Osteocyte (in vitro differentiated cells): Measurements from ENCODE around the gene SCLT1. TPM values are rescaled to one million over a fixed set of nuclear protein-coding genes. Genes with fewer than 3 reads are reported as not detected.

Experiments
- DNase-seq: peaks from one replicate; pipeline ENCODE4 v3.0.0; 2021; ENCODE audit warnings: mixed read lengths; ENCODE audit not compliant: unreplicated experiment; ENCODE audit errors: extremely low spot score
- H3K27ac Mint-ChIP-seq: one replicate; pipeline ENCODE4 v1.8.0; 2021; ENCODE audit warnings: mild to moderate bottlenecking, mixed read lengths; ENCODE audit not compliant: unreplicated experiment
- H3K27me3 Mint-ChIP-seq: one replicate; pipeline ENCODE4 v1.8.0; 2021; ENCODE audit warnings: mixed read lengths; ENCODE audit not compliant: unreplicated experiment
- H3K36me3 Mint-ChIP-seq: one replicate; pipeline ENCODE4 v1.8.0; 2021; ENCODE audit warnings: mixed read lengths; ENCODE audit not compliant: unreplicated experiment
- H3K4me1 Mint-ChIP-seq: one replicate; pipeline ENCODE4 v1.8.0; 2021; ENCODE audit warnings: mixed read lengths; ENCODE audit not compliant: unreplicated experiment
- H3K4me3 Mint-ChIP-seq: one replicate; pipeline ENCODE4 v1.8.0; 2021; ENCODE audit warnings: mild to moderate bottlenecking, moderate library complexity, mixed read lengths; ENCODE audit not compliant: unreplicated experiment
- H3K9me3 Mint-ChIP-seq: one replicate; pipeline ENCODE4 v1.8.0; 2021; ENCODE audit warnings: mixed read lengths; ENCODE audit not compliant: unreplicated experiment
- total RNA-seq: library from RNA; stranded (reverse); gene quantifications from 2 replicates; pipeline ENCODE4 v1.2.1, GENCODE V29; 2021
- TF ChIP-seq, protein P1 (sequence below): fragments of 200-600 bp; sonication (generic); IDR thresholded peaks from 2 replicates; pipeline ENCODE4 v1.5.0; 2021; ENCODE audit warnings: antibody characterized with exemption, mild to moderate bottlenecking, moderate library complexity

SCLT1 gene
- total RNA-seq, 1 donor from 2014 or later = 13.6 TPM

DNA sequence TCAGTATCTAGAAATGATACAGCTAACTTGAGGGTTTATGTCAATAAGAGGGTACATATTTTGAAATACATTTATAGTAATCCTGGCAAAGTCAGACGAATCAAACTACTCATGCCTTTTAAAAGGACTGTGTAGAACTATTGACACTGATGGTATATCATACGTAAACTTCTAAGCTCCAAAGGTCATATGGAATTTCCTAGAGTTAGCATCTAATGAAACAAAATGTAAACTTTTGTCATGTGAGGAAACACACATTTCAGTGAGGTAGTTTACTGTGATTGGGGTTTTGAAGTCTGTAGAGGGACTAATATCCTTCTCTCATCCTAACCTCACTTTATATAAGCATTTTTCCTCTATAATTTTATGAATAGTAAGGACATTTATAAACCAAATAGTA, 138.4 kb downstream of the SCLT1 start:
- H3K4me1 Mint-ChIP-seq = peaks cover 5% of the 10 kb centered on the region
- H3K36me3 Mint-ChIP-seq = peaks cover 19% of the 10 kb centered on the region
- TF ChIP-seq, protein P1, sequence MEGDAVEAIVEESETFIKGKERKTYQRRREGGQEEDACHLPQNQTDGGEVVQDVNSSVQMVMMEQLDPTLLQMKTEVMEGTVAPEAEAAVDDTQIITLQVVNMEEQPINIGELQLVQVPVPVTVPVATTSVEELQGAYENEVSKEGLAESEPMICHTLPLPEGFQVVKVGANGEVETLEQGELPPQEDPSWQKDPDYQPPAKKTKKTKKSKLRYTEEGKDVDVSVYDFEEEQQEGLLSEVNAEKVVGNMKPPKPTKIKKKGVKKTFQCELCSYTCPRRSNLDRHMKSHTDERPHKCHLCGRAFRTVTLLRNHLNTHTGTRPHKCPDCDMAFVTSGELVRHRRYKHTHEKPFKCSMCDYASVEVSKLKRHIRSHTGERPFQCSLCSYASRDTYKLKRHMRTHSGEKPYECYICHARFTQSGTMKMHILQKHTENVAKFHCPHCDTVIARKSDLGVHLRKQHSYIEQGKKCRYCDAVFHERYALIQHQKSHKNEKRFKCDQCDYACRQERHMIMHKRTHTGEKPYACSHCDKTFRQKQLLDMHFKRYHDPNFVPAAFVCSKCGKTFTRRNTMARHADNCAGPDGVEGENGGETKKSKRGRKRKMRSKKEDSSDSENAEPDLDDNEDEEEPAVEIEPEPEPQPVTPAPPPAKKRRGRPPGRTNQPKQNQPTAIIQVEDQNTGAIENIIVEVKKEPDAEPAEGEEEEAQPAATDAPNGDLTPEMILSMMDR = no peak
- no peak for DNase-seq
- H3K27me3 Mint-ChIP-seq = no peaks in the 10 kb centered on the region
- H3K4me3 Mint-ChIP-seq = no peak overlapping the region
- no peak overlapping the region for H3K27ac Mint-ChIP-seq
- peaks cover 8% of the 10 kb centered on the region for H3K9me3 Mint-ChIP-seq

DNA sequence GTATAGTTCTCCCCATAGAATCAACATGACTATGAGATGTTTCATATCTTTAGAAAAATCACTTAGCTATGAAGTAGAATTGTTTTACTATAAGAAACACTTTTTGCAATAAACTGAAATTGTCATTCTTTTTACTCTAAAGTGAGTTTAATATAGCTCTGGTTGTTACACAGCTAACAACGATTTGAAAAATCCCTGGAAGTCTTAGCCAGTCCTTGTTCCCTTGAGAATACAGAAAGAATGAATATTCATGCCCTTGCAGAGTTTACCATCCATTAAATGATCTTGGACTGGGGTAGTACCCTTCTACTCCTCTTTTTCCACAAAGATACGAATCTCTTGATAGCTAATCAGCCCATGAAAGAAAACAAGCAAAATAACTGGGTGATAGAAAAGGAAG, 142.0 kb downstream of the SCLT1 start:
- no peaks in the 10 kb centered on the region for H3K27me3 Mint-ChIP-seq
- H3K27ac Mint-ChIP-seq = no peak overlapping the region
- no peak for DNase-seq
- peaks cover 14% of the 10 kb centered on the region for H3K36me3 Mint-ChIP-seq
- TF ChIP-seq, protein P1 = no peak
- peaks cover 5% of the 10 kb centered on the region for H3K4me1 Mint-ChIP-seq
- H3K4me3 Mint-ChIP-seq = no peak overlapping the region
- H3K9me3 Mint-ChIP-seq = no peaks in the 10 kb centered on the region

DNA sequence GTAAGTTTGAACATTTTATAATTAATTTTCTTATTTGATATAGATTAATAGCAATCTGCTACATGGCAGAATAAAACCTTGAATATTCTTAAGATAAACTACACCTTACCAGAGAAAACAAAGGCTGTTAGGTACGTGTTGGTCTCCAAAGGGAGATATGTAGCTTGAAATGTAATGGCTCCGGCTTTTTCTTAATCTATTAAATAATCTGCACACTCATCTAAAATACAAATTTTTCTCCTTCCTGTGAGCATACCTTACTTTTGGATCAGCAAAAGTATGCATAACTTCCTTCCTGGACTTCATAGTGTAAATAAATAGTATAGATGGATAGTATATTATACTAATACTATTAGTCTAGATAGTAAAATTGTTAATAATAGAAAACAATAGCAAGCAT, 142.5 kb downstream of the SCLT1 start:
- H3K9me3 Mint-ChIP-seq = no peaks in the 10 kb centered on the region
- no peak overlapping the region for H3K4me3 Mint-ChIP-seq
- peaks cover 14% of the 10 kb centered on the region for H3K36me3 Mint-ChIP-seq
- TF ChIP-seq, protein P1 = no peak
- H3K27me3 Mint-ChIP-seq = no peaks in the 10 kb centered on the region
- no peak for DNase-seq
- H3K27ac Mint-ChIP-seq = no peak overlapping the region
- H3K4me1 Mint-ChIP-seq = peaks cover 5% of the 10 kb centered on the region

GRCh38 chr4:128946916-128947315, 146.4 kb downstream of the SCLT1 start:
- H3K36me3 Mint-ChIP-seq = peaks cover 33% of the 10 kb centered on the region
- H3K9me3 Mint-ChIP-seq = peaks cover 10% of the 10 kb centered on the region
- DNase-seq = no peak
- no peak overlapping the region for H3K27ac Mint-ChIP-seq
- H3K27me3 Mint-ChIP-seq = no peaks in the 10 kb centered on the region
- H3K4me1 Mint-ChIP-seq = peaks cover 8% of the 10 kb centered on the region
- TF ChIP-seq, protein P1 = no peak
- H3K4me3 Mint-ChIP-seq = no peak overlapping the region

DNA sequence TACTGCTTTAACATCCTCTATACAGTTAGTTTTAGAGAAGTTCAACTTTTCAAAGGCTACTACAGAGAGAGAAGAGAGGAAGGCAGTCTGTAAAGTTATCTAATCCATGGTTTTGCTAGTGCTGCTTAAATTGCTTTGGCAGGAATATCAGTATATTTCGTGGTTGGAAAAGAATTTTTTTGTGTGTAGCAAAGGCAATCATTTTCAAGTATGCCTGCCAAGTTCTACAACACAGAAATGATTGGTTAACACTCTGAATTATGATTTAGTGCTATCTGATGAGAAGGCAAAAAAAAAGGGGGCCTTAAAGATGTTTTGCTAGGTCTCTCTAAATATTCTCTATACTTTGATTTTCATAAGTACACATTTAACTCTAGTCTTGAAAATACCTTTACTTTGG, 150.7 kb downstream of the SCLT1 start:
- TF ChIP-seq, protein P1 = no peak
- H3K4me3 Mint-ChIP-seq = no peak overlapping the region

More for the DNA sequence above, 150.7 kb downstream of the SCLT1 start:
- peak overlapping the region; percentile 29 for H3K27ac Mint-ChIP-seq
- H3K36me3 Mint-ChIP-seq = peaks cover 52% of the 10 kb centered on the region
- no peaks in the 10 kb centered on the region for H3K27me3 Mint-ChIP-seq
- H3K9me3 Mint-ChIP-seq = peaks cover 16% of the 10 kb centered on the region
- peaks cover 5% of the 10 kb centered on the region for H3K4me1 Mint-ChIP-seq
- no peak for DNase-seq
